ENCODE measurements around the gene TPD52L2. TPM values are rescaled to one million over a fixed set of nuclear protein-coding genes. Genes with fewer than 3 reads are reported as not detected.

TPD52L2 gene
- total RNA-seq, 1 donor from 2014 or later: 141 TPM

GRCh38 chr20:63934271-63935068, 69.4 kb downstream of the TPD52L2 start:
- H3K36me3 Mint-ChIP-seq (ENCODE audit: low read depth): peaks cover 24% of the 10 kb centered on the region
- no peak overlapping the region for H3K4me3 Mint-ChIP-seq (ENCODE audit: unreplicated experiment)
- peak; percentile 87 for DNase-seq (ENCODE audit: low spot score)
- H3K9me3 Mint-ChIP-seq (ENCODE audit: low read depth): no peaks in the 10 kb centered on the region
- no peaks in the 10 kb centered on the region for H3K4me1 Mint-ChIP-seq (ENCODE audit: low read depth)
- TF ChIP-seq CTCF (IDR thresholded peaks at IDR 0.05): peak; percentile 60
- H3K27ac Mint-ChIP-seq (ENCODE audit: unreplicated experiment): peak overlapping the region; percentile 41
- no peaks in the 10 kb centered on the region for H3K27me3 Mint-ChIP-seq (ENCODE audit: low read depth)

- DNase-seq (ENCODE audit: low spot score): no peak
- Mint-ChIP-seq H3K9me3 (ENCODE audit: low read depth) (no peaks in the 10 kb centered on the region), H3K4me1 (ENCODE audit: low read depth) (no peaks in the 10 kb centered on the region), H3K27me3 (ENCODE audit: low read depth) (no peaks in the 10 kb centered on the region), H3K27ac (ENCODE audit: unreplicated experiment) (no peak overlapping the region), H3K36me3 (ENCODE audit: low read depth) (peaks cover 24% of the 10 kb centered on the region), H3K4me3 (ENCODE audit: unreplicated experiment) (no peak overlapping the region)
- no peak for TF ChIP-seq CTCF (IDR thresholded peaks at IDR 0.05)
Observed at GRCh38 chr20:63935447-63935846, 70.4 kb downstream of the TPD52L2 start.

- no peaks in the 10 kb centered on the region for H3K27me3 Mint-ChIP-seq (ENCODE audit: low read depth)
- peaks cover 9% of the 10 kb centered on the region for H3K36me3 Mint-ChIP-seq (ENCODE audit: low read depth)
- no peaks in the 10 kb centered on the region for H3K4me1 Mint-ChIP-seq (ENCODE audit: low read depth)
- H3K27ac Mint-ChIP-seq (ENCODE audit: unreplicated experiment): peak overlapping the region; percentile 5
- no peaks in the 10 kb centered on the region for H3K9me3 Mint-ChIP-seq (ENCODE audit: low read depth)
- H3K4me3 Mint-ChIP-seq (ENCODE audit: unreplicated experiment): no peak overlapping the region
- DNase-seq (ENCODE audit: low spot score): no peak
- no peak for TF ChIP-seq CTCF (IDR thresholded peaks at IDR 0.05)
Observed at GRCh38 chr20:63937596-63937995, 72.5 kb downstream of the TPD52L2 start.

GRCh38 chr20:63939061-63939935, 74.2 kb downstream of the TPD52L2 start:
- Mint-ChIP-seq H3K27ac (ENCODE audit: unreplicated experiment) (no peak overlapping the region), H3K27me3 (ENCODE audit: low read depth) (no peaks in the 10 kb centered on the region), H3K4me3 (ENCODE audit: unreplicated experiment) (no peak overlapping the region), H3K4me1 (ENCODE audit: low read depth) (no peaks in the 10 kb centered on the region), H3K36me3 (ENCODE audit: low read depth) (peaks cover 9% of the 10 kb centered on the region), H3K9me3 (ENCODE audit: low read depth) (no peaks in the 10 kb centered on the region)
- DNase-seq (ENCODE audit: low spot score): peak; percentile 92
- no peak for TF ChIP-seq CTCF (IDR thresholded peaks at IDR 0.05)

GRCh38 chr20:63940071-63940471, 75.0 kb downstream of the TPD52L2 start:
- no peaks in the 10 kb centered on the region for H3K4me1 Mint-ChIP-seq (ENCODE audit: low read depth)
- no peak overlapping the region for H3K4me3 Mint-ChIP-seq (ENCODE audit: unreplicated experiment)
- no peaks in the 10 kb centered on the region for H3K27me3 Mint-ChIP-seq (ENCODE audit: low read depth)
- H3K27ac Mint-ChIP-seq (ENCODE audit: unreplicated experiment): no peak overlapping the region
- H3K36me3 Mint-ChIP-seq (ENCODE audit: low read depth): peaks cover 7% of the 10 kb centered on the region
- DNase-seq (ENCODE audit: low spot score): no peak
- H3K9me3 Mint-ChIP-seq (ENCODE audit: low read depth): no peaks in the 10 kb centered on the region
- no peak for TF ChIP-seq CTCF (IDR thresholded peaks at IDR 0.05)
